A673 (cell line): ENCODE measurements around the gene CALR3. TPM values are rescaled to one million over a fixed set of nuclear protein-coding genes. Genes with fewer than 3 reads are reported as not detected.
"Not testable (repeated sequence)": the region's sequence is repeated elsewhere in the genome, so short reads cannot be mapped to it uniquely, and the experiment has no call there.

Experiments used
- BruUV-seq: library from RNA; stranded (reverse); fragments of 400-500 nt; replicated peaks from 2 replicates; lab custom pipeline; 2021; lab: Mats Ljungman, UMichigan
- CTCF ChIA-PET: fragments of 300-600 bp; sonication (Branson Sonifier 250); formaldehyde crosslinking; loops from one replicate; lab custom pipeline; 2022; ENCODE audit warnings: antibody characterized with exemption; lab: Charles Lee
- POLR2A ChIA-PET: fragments of 300-600 bp; sonication (Branson Sonifier 250); formaldehyde crosslinking; loops from one replicate; lab custom pipeline; 2022; ENCODE audit warnings: antibody characterized with exemption; ENCODE audit not compliant: low non-redundant PET; lab: Charles Lee
- DNase-seq: peaks from one replicate; pipeline ENCODE4 v3.0.0-alpha.2; 2015; ENCODE audit warnings: low spot score
- H3K27ac ChIP-seq: fragments of 200-600 bp; sonication (generic); 2 replicates; pipeline ENCODE4 v1.5.1; 2016; ENCODE audit warnings: mixed run types, low read depth, mild to moderate bottlenecking, mixed read lengths, antibody characterized with exemption, low read length; ENCODE audit not compliant: poor library complexity, severe bottlenecking
- H3K27me3 ChIP-seq: fragments of 200-600 bp; sonication (generic); replicated peaks from 2 replicates; pipeline ENCODE4 v1.6.1; 2017; ENCODE audit warnings: mixed run types, low read depth, mild to moderate bottlenecking, mixed read lengths, antibody characterized with exemption, low read length; ENCODE audit not compliant: insufficient read depth, poor library complexity
- H3K36me3 ChIP-seq: fragments of 200-600 bp; sonication (generic); 2 replicates; pipeline ENCODE4 v1.6.1; 2016; ENCODE audit warnings: mixed run types, mild to moderate bottlenecking, mixed read lengths, antibody characterized with exemption, low read length; ENCODE audit not compliant: insufficient read depth, poor library complexity, severe bottlenecking
- H3K4me1 ChIP-seq: fragments of 200-600 bp; sonication (generic); 2 replicates; pipeline ENCODE4 v1.6.1; 2017; ENCODE audit warnings: mixed run types, mild to moderate bottlenecking, mixed read lengths, antibody characterized with exemption, low read length; ENCODE audit not compliant: insufficient read depth, poor library complexity, severe bottlenecking
- H3K4me3 ChIP-seq: fragments of 200-600 bp; sonication (generic); 2 replicates; pipeline ENCODE4 v1.5.1; 2016; ENCODE audit warnings: low read depth, mixed run types, mild to moderate bottlenecking, mixed read lengths, low read length; ENCODE audit not compliant: poor library complexity, severe bottlenecking
- H3K9me3 ChIP-seq: fragments of 200-600 bp; sonication (generic); 2 replicates; pipeline ENCODE4 v1.6.1; 2016; ENCODE audit warnings: mixed run types, low read depth, mild to moderate bottlenecking, mixed read lengths, antibody characterized with exemption, low read length; ENCODE audit not compliant: poor library complexity, severe bottlenecking
- EZH2 ChIP-seq: fragments of 200-600 bp; sonication (generic); IDR thresholded peaks from 2 replicates; pipeline ENCODE4 v1.6.1; 2017; ENCODE audit warnings: borderline replicate concordance, low read depth, mild to moderate bottlenecking, mixed read lengths, antibody characterized with exemption, low read length; ENCODE audit not compliant: poor library complexity, severe bottlenecking
- intact Hi-C: fragments of 100-400 bp; cut with micrococcal nuclease; formaldehyde crosslinking; loops from one replicate; pipeline ENCODE4 v1.10.0; 2022; ENCODE audit not compliant: unreplicated experiment
- total RNA-seq: library from RNA; stranded (reverse); gene quantifications from 2 replicates; pipeline ENCODE4 v1.2.3, GENCODE V29; 2021
- TF ChIP-seq, protein P1 (sequence below): fragments of 300-800, 200-600 bp; sonication (generic); conservative IDR thresholded peaks from 2 replicates; pipeline ENCODE4 v1.5.1; 2017; ENCODE audit warnings: low read depth, mild to moderate bottlenecking, antibody characterized with exemption, low read length, moderate library complexity, mixed read lengths

The CALR3 gene
- total RNA-seq, 1 experiment from 2014 or later = not detected

DNA sequence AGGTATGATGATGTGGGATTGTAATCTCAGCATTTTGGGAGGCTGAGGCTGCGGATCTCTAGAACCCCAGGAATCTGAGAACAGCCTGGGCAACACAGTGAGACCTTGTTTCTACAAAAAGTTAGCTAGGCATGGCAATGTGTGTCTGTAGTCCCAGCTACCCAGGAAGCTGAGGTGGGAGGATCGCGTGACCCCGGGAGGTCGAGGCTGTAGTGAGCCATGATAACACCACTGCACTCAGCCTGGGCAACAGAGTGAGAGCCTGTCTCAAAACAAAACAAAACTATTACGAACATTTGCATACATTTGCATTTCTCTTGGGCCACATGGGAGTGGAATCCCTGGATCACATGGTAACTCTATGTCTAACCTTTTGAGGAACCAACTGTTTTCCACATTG, 1.9 kb upstream of the CALR3 start:
- DNase-seq = no peak
- Histone ChIP-seq H3K9me3 (no peaks in the 10 kb centered on the region), H3K4me1 (peaks cover 5% of the 10 kb centered on the region), H3K36me3 (peaks cover 5% of the 10 kb centered on the region), H3K27me3 (no peaks in the 10 kb centered on the region), H3K27ac (no peak overlapping the region), H3K4me3 (no peak overlapping the region)
- TSS peak; percentile 31 for BruUV-seq
- ChIA-PET CTCF (no interaction called here), POLR2A (no interaction called here)
- no peak for TF ChIP-seq EZH2
- TF ChIP-seq, protein P1, sequence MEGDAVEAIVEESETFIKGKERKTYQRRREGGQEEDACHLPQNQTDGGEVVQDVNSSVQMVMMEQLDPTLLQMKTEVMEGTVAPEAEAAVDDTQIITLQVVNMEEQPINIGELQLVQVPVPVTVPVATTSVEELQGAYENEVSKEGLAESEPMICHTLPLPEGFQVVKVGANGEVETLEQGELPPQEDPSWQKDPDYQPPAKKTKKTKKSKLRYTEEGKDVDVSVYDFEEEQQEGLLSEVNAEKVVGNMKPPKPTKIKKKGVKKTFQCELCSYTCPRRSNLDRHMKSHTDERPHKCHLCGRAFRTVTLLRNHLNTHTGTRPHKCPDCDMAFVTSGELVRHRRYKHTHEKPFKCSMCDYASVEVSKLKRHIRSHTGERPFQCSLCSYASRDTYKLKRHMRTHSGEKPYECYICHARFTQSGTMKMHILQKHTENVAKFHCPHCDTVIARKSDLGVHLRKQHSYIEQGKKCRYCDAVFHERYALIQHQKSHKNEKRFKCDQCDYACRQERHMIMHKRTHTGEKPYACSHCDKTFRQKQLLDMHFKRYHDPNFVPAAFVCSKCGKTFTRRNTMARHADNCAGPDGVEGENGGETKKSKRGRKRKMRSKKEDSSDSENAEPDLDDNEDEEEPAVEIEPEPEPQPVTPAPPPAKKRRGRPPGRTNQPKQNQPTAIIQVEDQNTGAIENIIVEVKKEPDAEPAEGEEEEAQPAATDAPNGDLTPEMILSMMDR = no peak
- intact Hi-C loops = no loop called here

DNA sequence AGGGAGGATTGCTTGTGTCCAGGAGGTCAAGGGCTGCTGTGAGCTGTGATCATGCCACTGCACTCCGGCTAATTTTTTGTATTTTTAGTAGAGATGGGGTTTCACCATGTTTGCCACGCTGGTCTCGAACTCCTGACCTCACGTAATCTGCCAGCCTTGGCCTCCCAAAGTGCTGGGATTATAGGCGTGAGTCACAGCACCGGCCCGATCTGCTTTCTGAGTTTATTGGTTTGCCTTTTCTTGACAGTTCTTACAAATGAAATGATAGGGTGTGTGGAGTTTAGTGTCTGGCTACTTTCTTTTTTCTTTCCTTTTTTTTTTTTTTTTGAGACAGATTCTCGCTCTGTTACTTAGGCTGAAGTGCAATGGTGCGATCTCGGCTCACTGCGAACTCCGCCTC, 1.1 kb upstream of the CALR3 start:
- POLR2A ChIA-PET = no interaction called here
- no peaks in the 10 kb centered on the region for H3K9me3 ChIP-seq
- CTCF ChIA-PET = no interaction called here
- peak overlapping the region; percentile 74 for H3K4me3 ChIP-seq
- H3K27me3 ChIP-seq = no peaks in the 10 kb centered on the region
- intact Hi-C loops = no loop called here
- TF ChIP-seq, protein P1 = no peak
- no peak for TF ChIP-seq EZH2
- BruUV-seq = no TSS peak
- H3K36me3 ChIP-seq = peaks cover 5% of the 10 kb centered on the region
- no peak overlapping the region for H3K27ac ChIP-seq
- peaks cover 5% of the 10 kb centered on the region for H3K4me1 ChIP-seq
- DNase-seq = no peak

DNA sequence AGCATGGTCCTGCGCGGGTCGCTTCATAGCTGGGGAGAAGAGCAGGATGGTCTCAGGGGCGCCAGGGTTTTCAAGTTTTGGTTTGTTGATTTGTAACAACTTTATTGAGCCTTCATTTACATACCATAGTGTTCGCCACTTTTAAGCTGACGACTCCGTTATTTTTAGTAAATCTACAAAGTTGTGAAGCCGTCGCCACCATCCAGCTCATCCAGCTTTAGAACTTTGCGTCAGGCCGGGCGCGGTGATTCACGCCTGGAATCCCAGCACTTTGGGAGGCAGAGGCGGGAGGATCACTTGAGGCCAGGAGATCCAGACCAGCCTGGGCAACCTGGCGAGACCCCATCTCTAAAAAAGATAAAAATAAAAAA, 631 bp upstream of the CALR3 start:
- Histone ChIP-seq H3K4me3 (peak overlapping the region; percentile 74), H3K9me3 (no peaks in the 10 kb centered on the region), H3K36me3 (peaks cover 5% of the 10 kb centered on the region), H3K4me1 (peaks cover 5% of the 10 kb centered on the region), H3K27me3 (no peaks in the 10 kb centered on the region), H3K27ac (no peak overlapping the region)
- intact Hi-C loops = no loop called here
- POLR2A ChIA-PET = no interaction called here
- BruUV-seq = no TSS peak
- DNase-seq = peak; percentile 38
- TF ChIP-seq, protein P1 = no peak
- no peak for TF ChIP-seq EZH2
- CTCF ChIA-PET = no interaction called here

DNA sequence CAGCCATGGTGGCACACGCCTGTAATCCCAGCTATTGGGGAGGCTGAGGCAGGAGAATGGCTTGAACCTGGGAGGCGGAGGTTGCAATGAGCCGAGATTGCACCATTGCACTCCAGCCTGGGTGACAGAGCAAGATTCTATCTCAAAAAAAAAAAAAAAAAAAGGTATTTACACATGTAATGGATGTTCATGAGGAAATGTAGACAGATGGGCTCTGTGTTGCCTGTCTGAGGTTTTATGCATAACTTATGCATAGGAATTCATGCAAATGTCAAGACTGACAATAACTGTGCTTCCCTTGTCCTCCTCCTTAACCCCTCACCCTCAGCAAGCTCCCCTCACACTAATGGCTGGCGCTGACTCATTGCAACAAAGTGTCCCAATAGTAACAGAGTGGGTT, 9.5 kb downstream of the CALR3 start:
- POLR2A ChIA-PET, CTCF ChIA-PET, DNase-seq, H3K9me3 ChIP-seq, intact Hi-C loops, H3K4me1 ChIP-seq, H3K36me3 ChIP-seq, H3K4me3 ChIP-seq, H3K27ac ChIP-seq, BruUV-seq, H3K27me3 ChIP-seq: not testable (repeated sequence)
